ENCODE data around the gene TXNRD2.
A peak's percentile ranks its signal among the peaks of the same experiment; 100 is the strongest.

The TXNRD2 gene

DNA sequence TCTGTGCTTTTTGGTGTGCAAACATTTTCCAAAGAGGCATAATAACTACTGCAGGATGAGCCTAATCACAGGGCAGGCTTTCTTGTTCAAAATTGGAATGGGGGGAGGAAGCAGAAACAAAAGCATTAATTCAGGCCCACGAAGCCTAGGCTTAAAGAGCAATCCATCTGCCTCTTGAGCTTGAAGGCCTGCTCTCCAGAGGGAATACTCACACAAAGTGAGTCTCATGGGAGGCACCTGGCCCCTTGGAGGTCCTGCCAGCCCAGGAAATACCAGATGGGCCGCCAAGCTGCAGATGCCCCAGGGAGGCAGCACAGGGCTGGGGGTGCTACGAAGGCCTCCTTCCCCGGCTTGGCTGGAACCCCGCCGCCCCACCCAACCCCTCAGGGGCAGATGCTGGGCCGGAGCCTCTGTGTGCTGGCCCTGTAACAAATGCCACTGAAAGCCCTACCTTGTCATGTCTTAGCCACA is 39.3 kb downstream of the TXNRD2 start:
- no peak for DNase-seq

DNA sequence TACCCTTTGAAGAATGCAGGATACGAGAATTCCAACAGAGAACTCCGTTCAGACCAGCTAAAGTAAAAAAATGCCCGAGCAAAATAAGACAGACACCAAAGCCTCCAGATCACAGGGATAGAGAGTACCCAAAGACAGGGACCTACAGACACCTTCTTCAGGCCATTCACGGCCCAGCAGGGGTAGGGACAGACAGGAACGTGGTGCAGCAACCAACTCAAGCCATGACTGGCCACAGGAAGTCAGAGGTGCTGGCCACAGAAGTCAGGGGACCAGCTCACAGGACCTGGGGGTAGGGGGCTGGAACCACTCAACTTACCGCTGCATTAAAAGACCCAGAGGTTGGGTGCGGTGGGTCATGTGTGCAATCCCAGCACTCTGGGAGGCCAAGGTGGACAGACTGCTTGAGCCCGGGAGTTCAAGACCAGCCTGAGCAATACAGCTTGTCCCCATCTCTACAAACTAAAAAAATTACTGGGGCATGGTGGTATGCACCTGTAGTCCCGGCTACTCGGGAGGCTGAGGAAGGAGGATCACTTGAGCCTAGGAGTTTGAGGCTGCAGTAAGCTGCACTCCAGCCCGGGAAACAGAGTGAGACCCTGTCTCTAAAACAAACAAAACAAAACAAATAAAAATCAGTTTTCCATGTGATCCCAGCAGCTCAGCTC is 39.9 kb downstream of the TXNRD2 start:
- no peak for DNase-seq

DNA sequence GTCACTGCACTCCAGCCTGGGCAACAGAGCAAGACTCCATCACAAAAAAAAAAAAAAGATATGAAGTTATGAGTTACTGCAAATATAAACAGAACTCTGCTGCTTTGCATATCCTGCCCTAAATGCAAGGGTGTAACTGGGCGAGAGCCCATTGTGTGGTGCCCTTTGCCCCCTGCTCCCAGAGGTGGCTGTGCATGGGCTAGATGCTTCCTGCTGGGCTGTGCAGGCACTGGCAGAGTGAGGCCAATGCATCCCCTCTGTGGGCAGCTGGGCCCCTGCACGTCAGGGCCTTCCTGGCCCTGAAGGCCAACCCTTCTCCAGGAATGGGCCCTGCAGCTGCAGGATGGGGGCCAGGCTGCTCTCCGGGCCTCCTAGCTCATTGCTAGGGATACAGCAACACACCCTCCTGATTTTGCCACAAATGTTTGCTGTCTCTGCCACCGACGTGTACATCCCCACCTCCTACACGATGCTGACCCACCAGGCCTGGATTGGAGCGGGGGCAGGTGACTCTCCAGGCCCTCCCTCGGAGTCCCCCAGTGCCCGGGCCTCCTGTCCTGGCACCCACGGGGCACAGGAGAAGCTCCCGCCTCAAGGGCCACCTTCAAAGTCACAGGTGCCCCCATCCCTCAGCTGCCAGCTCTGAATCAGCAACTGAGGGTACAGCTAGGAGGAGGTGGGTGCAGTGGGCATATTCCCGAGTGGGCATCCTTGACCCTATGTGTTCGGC is 40.7 kb downstream of the TXNRD2 start:
- DNase-seq = no peak

DNA sequence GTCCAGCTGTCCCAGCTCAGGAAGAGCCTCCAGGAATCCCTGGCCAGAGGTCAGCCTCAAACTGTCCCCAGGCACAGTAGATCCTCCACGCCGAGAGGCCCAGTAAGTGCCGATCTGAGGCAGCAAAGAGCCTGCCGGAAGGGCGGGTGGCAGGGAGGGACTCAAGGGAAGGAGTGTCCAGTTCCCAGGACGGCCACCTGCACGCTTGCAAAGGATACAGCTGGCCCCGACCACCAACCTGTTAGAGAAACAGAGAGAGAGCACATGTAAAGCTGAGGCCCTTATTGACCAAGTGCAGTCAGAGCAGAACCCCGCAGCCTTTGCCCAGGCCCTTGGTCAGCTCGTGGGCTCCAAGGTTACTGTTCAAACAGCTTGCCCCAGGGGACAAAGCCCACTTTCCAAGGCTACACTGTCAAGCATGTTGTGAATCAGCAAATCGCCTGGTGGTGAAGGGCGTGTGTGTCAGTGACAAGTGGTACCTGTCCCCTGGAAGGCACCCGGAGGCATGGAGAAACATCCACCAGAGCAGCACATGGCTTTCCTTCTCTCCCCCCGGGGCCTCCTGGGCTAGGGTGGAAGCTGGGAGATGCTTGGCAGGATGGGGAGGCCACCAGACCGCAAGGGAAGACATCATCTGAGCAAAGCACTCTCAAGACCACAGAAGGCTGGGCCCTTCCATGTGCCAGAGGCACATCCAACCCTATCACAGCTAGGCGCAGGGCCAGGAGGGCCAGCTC is 42.6 kb downstream of the TXNRD2 start:
- no peak for DNase-seq

DNA sequence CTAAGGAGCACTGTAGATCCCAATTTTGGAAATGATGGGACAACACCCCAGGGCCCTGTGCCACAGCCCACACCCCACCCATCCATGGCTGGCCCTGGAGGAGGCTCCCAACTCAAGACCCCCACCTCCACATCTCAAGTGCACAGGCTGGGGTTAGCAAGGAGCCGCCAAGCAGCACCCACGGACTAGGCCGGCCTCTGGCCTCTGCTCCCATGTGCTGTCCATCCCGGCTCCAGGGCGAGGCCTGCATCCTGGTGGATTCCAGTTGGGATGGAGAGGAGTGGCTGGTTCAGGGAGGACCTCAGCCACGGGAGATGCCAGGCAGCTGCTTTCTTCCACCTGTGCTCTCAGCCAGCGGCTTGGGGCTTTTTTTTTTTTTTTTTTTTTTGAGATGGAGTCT is 43.5 kb downstream of the TXNRD2 start:
- no peak for DNase-seq

DNA sequence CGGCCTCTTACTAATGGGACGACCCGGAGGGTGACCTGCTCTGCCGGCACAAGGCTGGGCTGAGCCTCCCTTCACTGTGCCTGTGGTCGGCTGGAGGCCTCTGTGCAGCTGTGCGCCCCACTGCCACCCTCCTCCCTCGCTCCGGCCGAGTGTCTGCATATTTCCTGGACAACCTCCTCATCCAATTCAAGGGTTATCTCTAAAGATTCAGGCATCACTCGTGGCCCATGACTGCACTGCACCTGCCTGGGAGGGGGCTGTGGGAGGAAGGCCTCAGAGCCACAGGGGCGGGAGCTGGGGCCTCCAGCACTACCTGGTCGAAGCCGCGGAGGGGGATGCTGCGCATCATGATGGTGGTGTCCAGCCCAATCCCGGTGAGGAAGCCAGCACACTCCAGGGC is 43.9 kb downstream of the TXNRD2 start:
- DNase-seq = no peak

DNA sequence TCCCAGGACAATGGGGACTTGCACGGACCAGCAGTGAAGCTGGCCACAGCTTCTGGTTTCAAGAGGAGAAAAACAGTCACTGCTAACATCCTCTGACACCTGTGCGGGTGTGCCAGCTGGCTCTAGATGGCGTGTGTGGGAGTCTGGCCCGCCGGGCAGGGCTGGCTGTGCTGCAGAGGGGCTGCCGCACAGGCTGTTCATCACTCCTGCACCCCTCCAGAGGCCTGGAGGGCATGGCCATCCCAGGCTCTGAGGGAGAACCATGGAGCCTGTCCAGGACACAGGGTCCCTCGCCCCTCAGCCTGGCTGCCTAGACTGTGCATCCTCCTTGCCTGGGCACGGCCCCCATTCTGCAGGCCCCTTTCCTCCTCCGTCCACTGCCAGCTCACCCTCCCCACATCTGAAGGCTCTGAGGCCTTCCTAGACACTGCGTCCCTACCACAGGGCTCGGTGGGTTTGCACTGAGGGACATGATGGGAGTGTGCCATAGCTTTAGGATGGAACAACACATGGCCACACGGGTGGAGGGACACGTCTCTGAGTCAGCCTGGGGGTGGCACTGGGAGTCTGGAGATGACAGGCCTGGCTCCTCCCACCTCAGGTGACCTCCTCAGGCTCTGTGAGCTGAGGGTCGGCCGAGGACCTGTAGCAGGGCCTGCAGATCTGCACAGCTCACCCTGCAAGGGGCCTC is 44.8 kb downstream of the TXNRD2 start:
- no peak for DNase-seq

DNA sequence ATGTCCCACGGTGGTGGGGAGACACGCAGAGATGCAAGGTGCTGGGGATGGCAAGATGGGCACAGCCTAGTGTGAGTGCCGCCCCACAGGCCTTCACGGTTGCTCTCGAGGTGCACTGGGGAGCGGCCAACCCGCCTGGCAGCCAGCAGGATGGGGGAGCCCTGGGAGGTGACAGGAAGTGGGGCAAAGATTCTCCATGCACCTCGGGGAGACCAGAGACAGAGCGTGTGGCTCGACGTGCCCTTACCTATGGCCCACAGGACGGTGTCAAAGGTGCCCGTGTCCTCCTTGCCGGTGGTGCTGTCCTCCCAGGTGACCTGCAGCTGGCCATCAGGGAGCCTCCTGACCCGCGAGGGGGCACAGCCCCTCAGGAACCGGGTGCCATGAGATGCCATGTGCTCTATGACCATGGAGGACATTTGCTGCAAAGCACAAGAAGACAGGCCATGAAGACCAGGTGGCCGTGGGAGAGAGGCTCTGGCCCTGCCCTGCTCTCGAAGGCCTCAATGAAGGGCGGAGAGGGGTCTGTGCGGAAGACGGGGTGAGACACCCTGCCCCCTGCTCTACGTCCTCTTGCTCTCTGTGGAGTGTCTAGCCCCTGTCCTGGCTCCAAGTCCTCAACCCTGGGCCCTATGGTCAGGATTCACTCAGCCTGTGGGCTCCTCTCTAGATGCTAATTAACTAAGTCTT is 46.3 kb downstream of the TXNRD2 start:
- no peak for DNase-seq

DNA sequence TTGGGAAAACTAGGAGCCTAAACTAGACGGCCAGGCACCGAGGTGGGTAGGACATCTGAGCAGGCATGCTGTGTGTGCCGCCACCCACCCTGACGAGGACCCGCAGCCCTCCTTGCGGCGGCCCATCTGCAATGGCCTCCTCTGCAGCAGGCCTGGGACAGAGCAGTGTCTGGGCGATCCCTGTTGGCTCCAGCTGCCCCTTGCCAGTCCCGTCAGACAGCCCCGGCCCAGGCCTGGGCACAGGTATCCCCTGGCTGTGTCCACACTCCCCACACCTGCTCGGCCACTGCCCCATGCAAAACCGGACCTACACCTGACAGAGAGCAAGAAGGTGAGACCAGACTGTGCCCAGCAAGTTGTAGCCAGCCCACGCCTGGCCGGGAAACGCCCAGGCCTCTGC is 48.3 kb downstream of the TXNRD2 start:
- DNase-seq = no peak

DNA sequence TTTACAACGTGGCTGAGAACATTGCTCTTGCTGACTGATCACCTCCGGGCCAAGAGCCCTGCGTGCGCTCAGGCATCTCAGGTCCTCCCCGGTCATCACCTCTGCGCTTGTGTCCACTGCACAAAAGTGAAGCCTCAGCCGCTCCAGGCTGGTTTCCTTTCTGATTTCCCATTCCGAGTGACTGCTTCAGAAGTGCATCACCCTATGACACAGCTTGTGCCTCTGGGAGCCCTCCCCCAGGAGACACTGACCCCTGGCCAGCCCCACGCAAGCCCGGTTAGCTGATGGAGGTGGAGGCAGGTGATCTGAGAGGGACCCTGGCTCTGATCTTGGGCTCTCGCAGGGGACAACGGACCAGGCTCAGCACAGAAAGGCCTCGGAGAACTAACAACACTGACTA is 48.7 kb downstream of the TXNRD2 start:
- DNase-seq = no peak

DNA sequence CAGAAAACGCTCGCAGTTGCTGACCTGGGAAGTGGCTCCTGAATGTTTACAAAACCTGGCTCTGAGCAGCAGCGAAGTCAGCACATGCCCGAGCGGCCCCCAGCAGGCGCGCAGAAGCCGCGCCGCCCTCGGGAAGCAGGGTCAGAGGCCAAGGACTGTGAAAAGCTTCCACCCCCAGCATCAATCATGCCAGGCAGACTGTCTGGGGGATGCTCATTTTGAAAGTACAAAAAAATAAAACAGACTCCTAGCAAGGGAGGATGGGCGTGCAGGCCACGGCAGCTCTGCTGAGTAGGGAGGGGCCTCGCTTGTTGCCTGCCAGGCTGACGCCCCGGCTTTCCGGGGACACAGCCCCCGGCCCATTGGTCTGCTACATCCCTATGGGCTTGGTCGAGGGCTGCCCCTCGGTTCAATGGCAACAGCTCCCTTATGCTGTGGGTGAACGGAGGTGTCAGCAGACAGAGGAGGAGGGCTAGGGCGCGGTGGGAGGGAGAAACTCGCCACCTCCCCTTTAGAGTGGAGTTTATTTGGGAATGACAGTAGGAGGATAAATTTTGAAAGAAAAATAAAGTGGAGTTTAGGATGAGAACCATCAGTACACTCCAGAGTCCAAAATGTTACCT is 49.2 kb downstream of the TXNRD2 start:
- DNase-seq = no peak

DNA sequence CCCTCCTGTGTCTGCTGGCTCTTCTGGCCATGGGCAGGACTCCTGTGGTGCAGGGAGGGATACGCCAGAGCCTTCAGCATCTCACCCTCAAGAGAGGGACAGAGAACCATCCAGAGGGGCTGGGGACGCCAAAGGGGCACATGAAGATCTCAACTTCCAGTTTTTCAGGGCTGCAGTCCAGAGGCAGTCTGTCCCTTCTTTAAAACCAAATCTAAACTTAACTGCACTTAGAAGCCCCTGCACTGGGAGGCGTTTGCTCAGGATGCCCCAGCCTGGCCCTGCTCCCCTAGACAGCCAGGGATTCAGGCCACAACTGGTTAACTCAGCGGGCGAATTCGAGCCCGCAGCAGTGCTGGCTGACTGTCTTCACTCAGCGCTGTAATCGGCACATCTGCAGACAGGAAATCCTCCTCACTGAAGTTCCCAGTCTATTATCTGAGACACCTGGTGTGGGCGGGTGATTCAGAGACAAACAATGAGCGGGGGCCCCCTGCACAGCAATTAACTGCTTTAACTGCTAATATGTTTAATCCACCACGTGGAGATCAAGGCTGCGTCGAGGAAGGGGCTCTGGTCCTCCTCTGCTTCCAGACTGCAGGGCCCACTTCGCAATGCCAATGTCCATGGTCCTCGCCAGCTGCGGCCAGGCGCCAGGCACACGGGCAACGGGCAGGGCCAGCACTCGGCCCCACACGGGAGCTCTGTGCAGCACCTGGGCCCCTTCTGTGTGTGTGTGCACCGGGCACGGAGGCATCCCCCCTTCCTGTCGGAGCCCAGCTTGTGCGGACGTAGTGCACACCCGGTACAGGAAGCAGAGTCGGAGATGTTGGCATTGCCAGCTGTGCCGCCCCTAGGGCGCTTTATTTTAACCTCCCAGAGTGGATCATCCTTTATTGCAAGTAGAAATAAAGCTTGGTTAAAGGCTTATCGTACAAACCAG is 50.0 kb downstream of the TXNRD2 start:
- peak; percentile 76 for DNase-seq

DNA sequence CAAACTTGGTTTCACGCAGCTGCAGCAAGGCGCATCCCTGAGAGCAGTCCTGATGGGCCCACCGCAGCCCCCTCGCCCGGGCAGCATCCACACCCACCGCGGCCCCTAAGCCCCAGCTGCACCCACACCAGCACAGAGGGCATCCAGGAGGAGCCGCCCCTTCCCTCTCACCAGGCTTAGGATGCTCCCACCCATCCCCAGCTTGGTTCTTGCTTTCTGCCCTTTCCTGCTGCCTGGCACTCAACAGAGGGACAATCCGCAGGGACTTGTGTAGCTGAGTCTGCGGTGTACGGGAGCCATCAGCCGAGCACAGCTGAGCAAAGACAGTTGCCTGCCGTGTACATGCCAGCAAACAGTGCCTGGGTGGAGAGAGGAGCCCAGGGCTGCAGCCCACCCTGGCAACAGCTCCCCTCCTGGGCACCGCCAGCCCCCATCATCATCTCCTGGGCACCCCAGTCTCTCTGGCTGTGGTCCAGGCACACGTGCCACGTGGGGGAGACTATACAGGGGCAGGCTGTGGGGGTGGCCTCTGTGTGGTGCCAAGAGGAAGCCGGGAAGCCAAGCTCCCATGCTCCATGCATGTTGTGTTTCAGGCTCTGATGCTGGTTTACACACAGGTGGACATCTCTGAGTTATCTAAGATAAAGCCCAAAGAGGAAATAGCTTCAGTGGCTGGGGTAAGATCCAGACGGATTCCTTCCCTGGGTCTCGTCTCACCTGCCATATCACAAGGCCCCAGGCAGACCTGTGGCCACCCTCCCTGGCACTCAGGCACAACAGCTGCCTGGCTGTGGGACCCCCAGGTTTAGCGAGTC is 50.9 kb downstream of the TXNRD2 start:
- no peak for DNase-seq

DNA sequence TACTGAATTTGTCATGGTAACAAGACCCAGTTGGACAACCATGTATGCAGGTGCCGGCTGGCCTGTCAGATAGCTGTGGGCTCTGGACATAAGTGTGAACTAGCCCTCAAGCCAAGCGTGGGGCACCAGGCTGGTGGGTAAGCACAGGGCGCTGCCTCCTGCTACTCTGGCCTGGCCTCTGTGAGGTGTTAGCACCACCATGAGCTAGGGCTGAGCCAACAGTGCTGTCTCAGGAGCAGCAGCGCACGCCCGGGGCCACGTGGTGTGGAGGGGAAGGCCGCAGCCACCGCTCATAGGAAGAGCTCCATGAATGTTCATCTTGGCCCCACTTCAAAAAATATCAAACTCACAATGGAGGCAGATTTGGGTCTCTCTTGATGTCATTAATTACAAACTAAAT is 51.7 kb downstream of the TXNRD2 start:
- no peak for DNase-seq

DNA sequence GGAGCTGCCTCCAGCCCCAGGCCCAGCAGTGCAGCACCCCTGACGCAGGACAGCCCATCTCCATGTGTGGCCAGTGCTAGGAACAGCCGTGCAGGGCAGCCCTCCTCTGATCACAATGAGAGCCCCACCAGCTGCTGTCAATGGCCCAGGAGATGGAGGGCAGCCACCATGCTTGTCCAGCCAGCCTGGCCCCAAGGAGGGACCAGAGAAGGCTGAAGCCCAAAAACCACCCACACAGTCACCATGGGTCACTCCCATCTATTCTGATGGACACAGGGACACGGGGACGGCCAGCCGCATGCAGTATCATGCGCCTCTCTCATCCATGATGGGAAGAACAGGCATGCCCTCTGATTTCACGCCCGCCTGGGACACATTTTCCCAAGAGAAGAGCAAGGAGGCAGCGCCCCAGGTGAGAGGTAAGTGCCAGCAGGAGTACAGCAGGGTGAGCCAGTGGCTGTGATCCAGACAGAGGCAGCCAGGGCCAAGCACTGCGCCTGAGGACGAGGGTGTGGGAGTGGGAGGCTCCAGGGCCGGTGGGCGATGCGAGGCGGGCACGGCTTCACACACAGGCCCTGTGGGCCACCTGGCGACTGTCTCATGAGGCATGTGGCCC is 53.4 kb downstream of the TXNRD2 start:
- DNase-seq = peak; percentile 11

DNA sequence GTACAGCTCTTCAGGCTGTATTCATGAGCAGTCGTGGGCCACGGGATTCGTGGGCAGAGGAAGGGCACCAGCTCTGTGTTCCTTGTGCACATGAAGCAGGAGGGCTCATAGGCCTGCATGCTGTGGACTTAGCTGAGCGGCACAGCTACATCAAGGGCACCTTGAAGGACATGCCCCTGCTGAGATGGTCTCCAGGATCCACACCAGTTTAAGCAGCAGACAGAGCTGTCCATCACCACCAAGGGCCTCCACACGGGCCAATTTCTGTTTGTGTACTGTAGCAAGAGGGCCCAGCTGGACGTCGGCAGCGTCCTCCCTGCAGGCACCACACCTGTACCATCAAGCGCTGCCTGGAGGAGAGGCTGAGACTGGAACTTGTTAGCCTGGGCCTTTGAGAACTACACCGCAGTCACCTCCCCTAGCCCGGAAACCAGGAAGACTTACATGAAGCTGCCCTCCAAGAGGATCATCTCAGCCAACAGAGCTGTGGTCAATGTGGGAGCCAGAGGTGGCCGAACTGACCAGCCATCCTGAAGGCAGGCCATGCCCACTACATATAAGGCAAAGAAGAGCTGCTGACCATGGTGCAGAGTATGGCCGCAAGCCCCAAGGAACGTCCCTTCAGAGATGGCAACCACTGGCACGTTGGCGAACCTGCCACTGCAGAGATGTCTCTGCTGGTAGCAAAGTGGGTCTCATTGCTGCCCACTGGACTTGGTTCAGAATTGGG is 54.2 kb downstream of the TXNRD2 start:
- DNase-seq = peak; percentile 13

DNA sequence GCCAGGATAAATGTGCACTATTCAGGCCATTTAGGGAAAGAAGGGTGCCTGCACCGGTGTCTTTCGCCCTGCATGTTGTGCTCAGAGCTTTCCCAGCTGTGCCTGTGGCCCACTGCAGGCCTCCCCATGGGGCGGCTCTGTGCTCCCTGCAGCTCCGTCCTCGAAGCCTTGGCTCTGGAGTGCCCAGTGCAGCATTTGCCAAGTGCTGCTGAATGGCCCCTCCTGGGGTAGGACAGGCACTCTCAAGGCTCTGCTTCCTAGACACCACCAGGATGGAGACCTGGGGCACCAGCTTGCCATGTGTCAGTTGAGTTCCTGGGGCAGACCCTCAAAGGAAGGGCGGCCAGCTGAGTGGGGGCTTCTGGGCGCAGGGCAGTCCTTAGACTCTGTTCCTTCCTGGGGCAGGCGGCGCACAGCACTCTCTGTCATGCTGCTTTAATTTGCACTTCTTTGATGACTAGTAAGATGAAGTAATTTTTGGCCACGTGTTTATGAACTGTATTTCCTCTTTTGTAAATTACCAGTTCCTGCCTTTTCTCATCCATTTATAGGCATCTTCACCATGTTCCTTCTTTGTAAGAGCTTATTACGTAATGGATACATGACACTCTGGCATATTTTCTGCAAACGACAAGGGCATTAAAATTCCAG is 54.9 kb downstream of the TXNRD2 start:
- DNase-seq = peak; percentile 12

DNA sequence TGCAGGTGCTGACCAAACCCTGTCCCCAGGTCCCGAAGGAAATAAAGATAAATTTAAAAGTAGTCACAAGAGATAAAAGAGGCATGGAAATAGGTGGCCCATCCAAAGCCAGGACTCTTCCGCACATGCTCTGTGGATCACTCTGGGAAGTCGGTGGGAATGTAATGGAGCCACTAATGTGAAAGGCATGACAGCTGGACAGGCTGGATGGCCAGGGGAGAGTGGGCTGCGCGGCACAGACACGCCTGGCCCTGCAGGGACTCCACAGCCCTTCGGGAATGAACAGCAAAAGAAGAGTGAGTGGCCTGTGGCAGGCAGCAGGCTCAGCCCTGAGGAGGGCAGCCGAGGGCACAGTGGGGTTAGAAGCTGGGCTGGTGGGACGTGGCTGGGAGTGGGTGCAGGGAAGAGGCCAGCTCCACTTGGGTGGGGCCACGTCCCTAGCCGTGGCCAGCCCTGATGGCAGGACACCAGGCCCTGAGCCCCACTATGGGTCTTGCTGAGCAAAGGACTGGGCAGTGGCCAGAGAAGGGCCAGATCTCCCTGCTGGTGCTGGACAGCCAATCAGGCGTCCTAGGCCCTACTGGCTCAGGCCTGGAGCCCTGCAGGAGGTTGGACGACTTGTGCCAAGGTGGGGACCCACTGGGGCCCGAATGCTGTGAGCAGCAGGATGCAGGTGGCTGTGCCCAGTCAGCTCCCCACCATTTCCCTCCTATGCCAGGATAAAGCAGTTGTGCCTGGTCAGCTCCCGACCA is 55.6 kb downstream of the TXNRD2 start:
- no peak for DNase-seq
